SK-N-MC (cell line): Measurements from ENCODE around the gene HMOX1.

ENCODE experiments used
- EZH2 ChIP-seq: fragments of 200-600 bp; sonication (generic); IDR thresholded peaks from one replicate; pipeline ENCODE4 v1.6.1; 2017; ENCODE audit warnings: antibody characterized with exemption
- FOXP2 ChIP-seq: optimal IDR thresholded peaks from 2 replicates; pipeline ENCODE3; 2011; ENCODE audit warnings: mild to moderate bottlenecking, moderate library complexity; ENCODE audit not compliant: insufficient read depth; ENCODE audit errors: extremely low read length, control extremely low read depth
- POLR2AphosphoS5 ChIP-seq: IDR thresholded peaks from 2 replicates; pipeline ENCODE4 v1.6.1; 2012; ENCODE audit warnings: mild to moderate bottlenecking, low read depth, low read length, borderline replicate concordance

DNA sequence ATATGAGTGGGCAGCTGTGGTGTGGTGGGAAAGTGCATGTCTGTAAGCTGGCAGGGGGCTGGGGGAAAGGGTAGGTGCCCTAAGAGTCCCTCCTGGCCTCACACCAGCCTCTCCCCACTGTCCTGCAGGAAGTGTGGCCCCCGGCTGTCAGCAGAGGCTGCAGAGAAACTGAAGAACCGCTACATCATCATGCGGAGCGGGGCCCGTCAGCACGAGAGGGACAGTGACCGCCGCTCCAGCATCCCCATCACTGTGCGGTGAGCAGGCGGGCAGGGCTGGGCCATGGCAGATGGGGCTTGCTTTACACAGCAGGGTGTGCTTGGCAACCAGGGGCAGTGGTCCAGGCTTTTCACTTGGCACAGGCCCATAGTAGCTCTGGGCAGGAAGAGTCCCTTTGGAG, 38.9 kb downstream of the HMOX1 start:
- TF ChIP-seq POLR2AphosphoS5 (no peak), EZH2 (no peak), FOXP2 (no peak)
